ENCODE measurements around the gene PRICKLE2. TPM values are rescaled to one million over a fixed set of nuclear protein-coding genes. Genes with fewer than 3 reads are reported as not detected.

Gene PRICKLE2
- 12.1 and 17.7 TPM in 2 replicates for total RNA-seq

GRCh38 chr3:64224826-64225610 is at the start of gene PRICKLE2:
TSS of gene PRICKLE2 (minus strand) at chr3:64225466. CDS start at chr3:64198927, 26,539 bp downstream.

Other genes starting within 250 kb of the PRICKLE2 start
- 54.9 and 81.8 TPM in 2 replicates for gene PSMD6, start 202.0 kb downstream of the PRICKLE2 start, total RNA-seq

Data from mesangial cell (primary cell).